ENCODE measurements around the gene TRIM4. TPM values are rescaled to one million over a fixed set of nuclear protein-coding genes. Genes with fewer than 3 reads are reported as not detected.
"Not testable (repeated sequence)": the region's sequence is repeated elsewhere in the genome, so short reads cannot be mapped to it uniquely, and the experiment has no call there.

The TRIM4 gene
- total RNA-seq, 2 donors from 2014 or later: 61.0 to 72.8 TPM

GRCh38 chr7:99894738-99895137 lies 24.6 kb downstream of the TRIM4 start:
- Histone ChIP-seq H3K36me3 (peaks cover 0 to 3% of the 10 kb centered on the region in 2 donors), H3K27ac (no peak overlapping the region), H3K27me3 (replicated peaks; ENCODE audit: insufficient read depth) (no peaks in the 10 kb centered on the region), H3K4me3 (no peak overlapping the region), H3K4me1 (replicated peaks) (no peaks in the 10 kb centered on the region), H3K9me3 (no peaks in the 10 kb centered on the region)
- no peak for TF ChIP-seq CTCF (IDR thresholded peaks at IDR 0.05)
- TF ChIP-seq POLR2AphosphoS5 (IDR thresholded peaks at IDR 0.05): no peak
- no peak for TF ChIP-seq POLR2A (IDR thresholded peaks at IDR 0.05)
- intact Hi-C loops (cut with DNase I): no loop called here
- DNase-seq (ENCODE audit: low spot score): no peak

GRCh38 chr7:99893280-99893679 lies 26.1 kb downstream of the TRIM4 start:
- no peak for TF ChIP-seq POLR2A (IDR thresholded peaks at IDR 0.05)
- no peak for TF ChIP-seq CTCF (IDR thresholded peaks at IDR 0.05)
- TF ChIP-seq POLR2AphosphoS5 (IDR thresholded peaks at IDR 0.05): no peak
- intact Hi-C loops (cut with DNase I): no loop called here

GRCh38 chr7:99890348-99890747 lies 29.0 kb downstream of the TRIM4 start:
- intact Hi-C loops (cut with DNase I): not testable (repeated sequence)
- 97% methylated on average over 2 of the region's 2 CpGs for WGBS

More at GRCh38 chr7:99893280-99893679, 26.1 kb downstream of the TRIM4 start:
- H3K9me3 ChIP-seq: no peaks in the 10 kb centered on the region
- H3K4me3 ChIP-seq: no peak overlapping the region
- H3K4me1 ChIP-seq (replicated peaks): no peaks in the 10 kb centered on the region
- DNase-seq (ENCODE audit: low spot score): no peak
- H3K27me3 ChIP-seq (replicated peaks; ENCODE audit: insufficient read depth): no peaks in the 10 kb centered on the region
- 63% methylated on average over 5 of the region's 5 CpGs for WGBS
- H3K27ac ChIP-seq: no peak overlapping the region
- H3K36me3 ChIP-seq: peaks cover 0 to 3% of the 10 kb centered on the region in 2 donors

GRCh38 chr7:99888366-99888765 lies 31.0 kb downstream of the TRIM4 start:
- H3K27ac ChIP-seq; DNase-seq (ENCODE audit: low spot score); H3K27me3 ChIP-seq (replicated peaks; ENCODE audit: insufficient read depth); intact Hi-C loops (cut with DNase I); H3K36me3 ChIP-seq; H3K9me3 ChIP-seq; H3K4me3 ChIP-seq; H3K4me1 ChIP-seq (replicated peaks): not testable (repeated sequence)
- 89% methylated on average over 15 of the region's 29 CpGs for WGBS

More at GRCh38 chr7:99890348-99890747, 29.0 kb downstream of the TRIM4 start:
- H3K27ac ChIP-seq; H3K4me1 ChIP-seq (replicated peaks); H3K36me3 ChIP-seq; DNase-seq (ENCODE audit: low spot score); H3K9me3 ChIP-seq; H3K4me3 ChIP-seq; H3K27me3 ChIP-seq (replicated peaks; ENCODE audit: insufficient read depth): not testable (repeated sequence)

GRCh38 chr7:99881370-99881769 lies 38.0 kb downstream of the TRIM4 start:
- intact Hi-C loops (cut with DNase I): no loop called here
- Histone ChIP-seq H3K27me3 (replicated peaks; ENCODE audit: insufficient read depth) (no peaks in the 10 kb centered on the region), H3K9me3 (no peaks in the 10 kb centered on the region), H3K4me3 (no peak overlapping the region), H3K27ac (no peak overlapping the region), H3K36me3 (no peaks in the 10 kb centered on the region), H3K4me1 (replicated peaks) (no peaks in the 10 kb centered on the region)
- TF ChIP-seq POLR2A (IDR thresholded peaks at IDR 0.05): no peak
- no peak for TF ChIP-seq CTCF (IDR thresholded peaks at IDR 0.05)
- no peak for TF ChIP-seq POLR2AphosphoS5 (IDR thresholded peaks at IDR 0.05)
- 97% methylated on average over 4 of the region's 4 CpGs for WGBS
- DNase-seq (ENCODE audit: low spot score): no peak

- Histone ChIP-seq H3K4me1 (replicated peaks) (no peaks in the 10 kb centered on the region), H3K27me3 (replicated peaks; ENCODE audit: insufficient read depth) (no peaks in the 10 kb centered on the region), H3K36me3 (no peaks in the 10 kb centered on the region), H3K27ac (no peak within 1 kb of the TSS), H3K4me3 (no peak within 1 kb of the TSS), H3K9me3 (no peaks in the 10 kb centered on the region)
- intact Hi-C loops (cut with DNase I): no loop called here
- WGBS: 85% methylated on average over 3 of the region's 3 CpGs
- TF ChIP-seq CTCF (IDR thresholded peaks at IDR 0.05): no peak
- DNase-seq (ENCODE audit: low spot score): no peak
These were observed 42.4 kb downstream of the TRIM4 start, which contains the start of gene OR2AE1 for GRCh38 chr7:99876933-99877332. Gene OR2AE1 (minus strand): TSS chr7:99877033. CDS start chr7:99877033, 0 bp downstream.

Data from prostate gland (tissue), 2 donors.